CD4-positive, alpha-beta T cell treated with Interleukin-21 for 1 hour (primary cell): Measurements from ENCODE around the gene TAS1R3.
A peak's percentile ranks its signal among the peaks of the same experiment; 100 is the strongest.

Experiments used
- DNase-seq: peaks from one replicate; pipeline ENCODE4 v3.0.0-alpha.2; 2020

The TAS1R3 gene

DNA sequence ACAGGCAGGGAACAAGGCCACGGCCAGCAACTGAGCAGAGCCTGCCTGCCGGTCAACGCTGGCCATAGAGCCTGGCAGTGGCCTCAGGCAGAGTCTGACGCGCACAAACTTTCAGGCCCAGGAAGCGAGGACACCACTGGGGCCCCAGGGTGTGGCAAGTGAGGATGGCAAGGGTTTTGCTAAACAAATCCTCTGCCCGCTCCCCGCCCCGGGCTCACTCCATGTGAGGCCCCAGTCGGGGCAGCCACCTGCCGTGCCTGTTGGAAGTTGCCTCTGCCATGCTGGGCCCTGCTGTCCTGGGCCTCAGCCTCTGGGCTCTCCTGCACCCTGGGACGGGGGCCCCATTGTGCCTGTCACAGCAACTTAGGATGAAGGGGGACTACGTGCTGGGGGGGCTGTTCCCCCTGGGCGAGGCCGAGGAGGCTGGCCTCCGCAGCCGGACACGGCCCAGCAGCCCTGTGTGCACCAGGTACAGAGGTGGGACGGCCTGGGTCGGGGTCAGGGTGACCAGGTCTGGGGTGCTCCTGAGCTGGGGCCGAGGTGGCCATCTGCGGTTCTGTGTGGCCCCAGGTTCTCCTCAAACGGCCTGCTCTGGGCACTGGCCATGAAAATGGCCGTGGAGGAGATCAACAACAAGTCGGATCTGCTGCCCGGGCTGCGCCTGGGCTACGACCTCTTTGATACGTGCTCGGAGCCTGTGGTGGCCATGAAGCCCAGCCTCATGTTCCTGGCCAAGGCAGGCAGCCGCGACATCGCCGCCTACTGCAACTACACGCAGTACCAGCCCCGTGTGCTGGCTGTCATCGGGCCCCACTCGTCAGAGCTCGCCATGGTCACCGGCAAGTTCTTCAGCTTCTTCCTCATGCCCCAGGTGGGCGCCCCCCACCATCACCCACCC is at the start of gene TAS1R3:
TSS of gene TAS1R3 (plus strand) at position 213 of the 898 bp plus-strand sequence. CDS start at position 279, 66 bp downstream.
- no peak for DNase-seq

- DNase-seq: no peak
These were observed 49.4 kb upstream of the TAS1R3 start for GRCh38 chr1:1281533-1282321.

- no peak for DNase-seq
These were observed 48.1 kb upstream of the TAS1R3 start for GRCh38 chr1:1282998-1283397.

- DNase-seq: no peak
These were observed 47.3 kb upstream of the TAS1R3 start for GRCh38 chr1:1283821-1284220.

DNA sequence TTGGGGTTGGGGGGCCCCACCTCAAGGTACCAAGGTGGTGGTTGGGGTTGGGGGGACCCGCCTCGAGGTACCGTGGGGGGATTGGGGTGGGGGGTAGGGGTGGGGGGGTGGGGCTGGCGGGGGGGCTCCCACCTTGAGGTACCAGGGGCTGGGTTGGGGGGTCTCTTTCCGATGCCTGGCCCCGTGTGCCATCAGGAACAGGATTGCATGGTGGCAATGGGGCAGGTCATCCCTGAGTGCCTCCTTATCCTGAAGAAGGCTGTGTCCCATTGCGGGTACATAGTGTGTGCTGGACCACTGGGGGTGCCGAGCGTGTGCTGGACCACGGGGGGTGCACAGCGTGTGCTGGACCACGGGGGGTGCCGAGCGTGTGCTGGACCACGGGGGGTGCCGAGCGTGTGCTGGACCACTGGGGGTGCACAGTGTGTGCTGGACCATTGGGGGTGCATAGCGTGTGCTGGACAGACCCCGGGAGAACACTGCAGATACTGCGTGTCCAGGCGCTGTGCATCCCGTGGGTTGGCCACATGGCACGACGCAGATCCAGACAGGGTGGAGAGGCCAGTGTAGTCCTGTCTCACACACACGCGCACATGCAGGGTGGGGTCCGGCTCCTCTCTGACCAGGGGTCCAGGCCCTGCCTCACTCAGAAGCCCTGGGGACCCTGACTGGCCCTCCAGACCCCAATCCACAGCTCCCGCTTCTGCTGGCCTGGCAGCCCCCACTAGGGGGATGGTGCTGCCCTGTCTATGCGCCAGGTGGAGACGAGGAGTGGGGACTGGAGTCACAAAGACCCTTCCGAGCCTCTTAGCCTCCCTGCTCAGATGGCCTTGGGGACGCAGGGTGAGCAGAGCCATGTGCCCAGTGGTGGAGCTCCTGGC is 46.6 kb upstream of the TAS1R3 start:
- DNase-seq: no peak

GRCh38 chr1:1285102-1285571 is 45.9 kb upstream of the TAS1R3 start:
- no peak for DNase-seq

GRCh38 chr1:1285611-1286311 is 45.3 kb upstream of the TAS1R3 start:
- DNase-seq: no peak

- no peak for DNase-seq
These were observed 44.5 kb upstream of the TAS1R3 start for GRCh38 chr1:1286313-1287261.

- DNase-seq: no peak
These were observed 43.6 kb upstream of the TAS1R3 start for GRCh38 chr1:1287288-1288110.

GRCh38 chr1:1290238-1290731 is 40.8 kb upstream of the TAS1R3 start:
- DNase-seq: peak; percentile 77

- no peak for DNase-seq
These were observed 40.0 kb upstream of the TAS1R3 start for GRCh38 chr1:1291023-1291528.

DNA sequence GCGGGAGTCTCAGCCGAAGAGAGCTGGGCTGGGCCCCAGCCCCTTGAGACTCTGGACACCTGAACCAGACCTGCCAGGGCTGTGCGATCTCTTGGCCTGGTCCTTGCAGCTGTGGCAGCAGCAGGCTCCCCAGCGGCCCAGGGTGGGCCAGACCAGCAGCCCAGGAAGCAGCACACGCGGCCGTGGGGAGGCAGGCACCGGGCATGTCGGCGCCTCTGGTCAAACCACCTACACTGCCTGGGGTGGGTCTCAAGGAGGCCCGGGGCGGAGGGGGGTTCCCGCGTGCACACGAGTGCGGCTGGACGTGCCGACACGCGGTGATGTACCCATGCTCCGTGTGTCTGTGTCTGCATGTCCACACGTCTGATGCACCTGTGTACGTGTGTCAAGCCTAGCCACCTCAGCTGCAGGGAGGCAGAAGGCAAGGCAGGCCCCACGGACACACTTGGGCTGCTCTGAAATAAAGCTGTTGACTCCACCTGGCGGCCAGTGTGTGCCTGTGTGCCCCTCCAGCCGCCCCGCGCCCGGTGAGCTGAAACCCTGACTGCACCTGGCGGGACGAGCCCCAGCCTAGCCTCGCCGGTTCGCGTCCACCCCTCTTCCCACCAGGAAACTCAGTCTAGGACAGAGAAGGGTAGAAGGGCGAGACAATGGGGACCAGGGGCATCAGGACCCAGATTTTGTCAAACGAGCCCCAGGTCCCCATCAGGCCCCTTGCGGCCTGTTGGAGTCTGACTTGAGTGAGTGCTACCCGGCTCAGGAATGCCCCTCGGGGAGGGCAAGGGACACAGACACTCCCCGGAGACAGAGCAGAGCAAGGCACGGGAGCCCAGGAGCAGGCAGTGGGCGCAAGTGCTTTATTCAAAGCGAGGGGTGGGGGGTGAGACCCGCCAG is 39.3 kb upstream of the TAS1R3 start:
- peak; percentile 74 for DNase-seq

GRCh38 chr1:1292442-1292779 is 38.7 kb upstream of the TAS1R3 start:
- DNase-seq: no peak

- DNase-seq: no peak
These were observed 38.2 kb upstream of the TAS1R3 start for GRCh38 chr1:1292851-1293250.

- no peak for DNase-seq
These were observed 37.5 kb upstream of the TAS1R3 start for GRCh38 chr1:1293263-1294249.

DNA sequence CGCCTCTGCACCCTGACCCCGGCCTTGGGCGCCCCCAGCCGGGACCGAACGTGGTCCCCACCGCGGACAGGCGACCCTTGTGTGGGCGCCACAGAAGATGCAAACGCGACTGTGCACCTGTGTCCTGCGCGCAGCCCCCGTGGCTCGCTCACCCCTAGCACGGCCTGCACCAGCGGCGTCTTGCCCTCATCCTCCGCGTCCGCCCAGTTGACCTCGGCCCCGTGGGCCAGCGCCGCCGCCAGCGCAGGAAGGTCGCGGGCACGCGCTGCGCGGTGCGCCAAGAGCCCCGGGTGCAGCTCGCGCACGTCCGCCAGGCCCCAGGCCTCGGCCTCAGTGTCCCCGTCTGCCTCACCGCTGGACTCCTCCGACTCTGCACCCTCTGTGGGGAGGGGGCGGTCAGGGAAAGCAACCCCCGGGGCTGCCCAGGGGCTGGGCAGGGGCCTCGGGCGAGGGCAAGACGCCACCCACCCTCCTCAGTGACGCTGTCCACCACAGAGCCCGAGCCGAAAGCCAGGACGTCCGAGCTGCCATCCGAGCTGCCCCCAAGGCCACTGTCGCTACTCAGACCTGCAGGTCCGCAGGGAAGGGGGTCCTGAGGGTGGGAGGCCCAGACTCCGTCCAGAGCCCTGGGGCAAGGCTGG is 36.7 kb upstream of the TAS1R3 start:
- no peak for DNase-seq
